ENCODE results near the gene CABLES2.
A peak's percentile ranks its signal among the peaks of the same experiment; 100 is the strongest.

The CABLES2 gene

GRCh38 chr20:62367633-62368391, 39.3 kb downstream of the CABLES2 start:
- Histone ChIP-seq H3K4me1 (ENCODE audit: control insufficient read depth, insufficient read depth, low read length) (peaks cover 13% of the 10 kb centered on the region), H3K9me3 (ENCODE audit: control insufficient read depth, insufficient read depth, low read length) (no peaks in the 10 kb centered on the region), H3K9ac (ENCODE audit: low read depth, low read length) (peak overlapping the region; percentile 81), H3K36me3 (ENCODE audit: control insufficient read depth, insufficient read depth, low read length) (peaks cover 8% of the 10 kb centered on the region), H3K4me3 (ENCODE audit: low read depth, low read length) (peak overlapping the region; percentile 58), H3K27me3 (ENCODE audit: control insufficient read depth, insufficient read depth, low read length) (no peaks in the 10 kb centered on the region)

GRCh38 chr20:62367136-62367632, 39.9 kb downstream of the CABLES2 start, which contains the start of gene LAMA5:
Gene LAMA5, minus strand, starts transcription at chr20:62367312. Its CDS starts 67 bp downstream, at chr20:62367245.
- peaks cover 16% of the 10 kb centered on the region for H3K4me1 ChIP-seq (ENCODE audit: control insufficient read depth, insufficient read depth, low read length)
- H3K36me3 ChIP-seq (ENCODE audit: control insufficient read depth, insufficient read depth, low read length): peaks cover 13% of the 10 kb centered on the region
- peak within 1 kb of the TSS; percentile 73 for H3K4me3 ChIP-seq (ENCODE audit: low read depth, low read length)
- H3K9ac ChIP-seq (ENCODE audit: low read depth, low read length): peak within 1 kb of the TSS; percentile 81
- H3K27me3 ChIP-seq (ENCODE audit: control insufficient read depth, insufficient read depth, low read length): no peaks in the 10 kb centered on the region
- no peaks in the 10 kb centered on the region for H3K9me3 ChIP-seq (ENCODE audit: control insufficient read depth, insufficient read depth, low read length)

GRCh38 chr20:62366370-62367135, 40.5 kb downstream of the CABLES2 start:
- Histone ChIP-seq H3K9me3 (ENCODE audit: control insufficient read depth, insufficient read depth, low read length) (no peaks in the 10 kb centered on the region), H3K4me1 (ENCODE audit: control insufficient read depth, insufficient read depth, low read length) (peaks cover 20% of the 10 kb centered on the region), H3K9ac (ENCODE audit: low read depth, low read length) (peak overlapping the region; percentile 47), H3K36me3 (ENCODE audit: control insufficient read depth, insufficient read depth, low read length) (peaks cover 16% of the 10 kb centered on the region), H3K4me3 (ENCODE audit: low read depth, low read length) (peak overlapping the region; percentile 73), H3K27me3 (ENCODE audit: control insufficient read depth, insufficient read depth, low read length) (no peaks in the 10 kb centered on the region)

- Histone ChIP-seq H3K4me1 (ENCODE audit: control insufficient read depth, insufficient read depth, low read length) (peaks cover 20% of the 10 kb centered on the region), H3K9me3 (ENCODE audit: control insufficient read depth, insufficient read depth, low read length) (no peaks in the 10 kb centered on the region), H3K9ac (ENCODE audit: low read depth, low read length) (peak overlapping the region; percentile 47), H3K36me3 (ENCODE audit: control insufficient read depth, insufficient read depth, low read length) (peaks cover 16% of the 10 kb centered on the region), H3K27me3 (ENCODE audit: control insufficient read depth, insufficient read depth, low read length) (no peaks in the 10 kb centered on the region), H3K4me3 (ENCODE audit: low read depth, low read length) (peak overlapping the region; percentile 73)
Observed at GRCh38 chr20:62365814-62366369, 41.2 kb downstream of the CABLES2 start.

GRCh38 chr20:62364911-62365736, 42.0 kb downstream of the CABLES2 start:
- peak overlapping the region; percentile 26 for H3K4me3 ChIP-seq (ENCODE audit: low read depth, low read length)
- H3K36me3 ChIP-seq (ENCODE audit: control insufficient read depth, insufficient read depth, low read length): peaks cover 16% of the 10 kb centered on the region
- no peaks in the 10 kb centered on the region for H3K27me3 ChIP-seq (ENCODE audit: control insufficient read depth, insufficient read depth, low read length)
- H3K4me1 ChIP-seq (ENCODE audit: control insufficient read depth, insufficient read depth, low read length): peaks cover 18% of the 10 kb centered on the region
- no peaks in the 10 kb centered on the region for H3K9me3 ChIP-seq (ENCODE audit: control insufficient read depth, insufficient read depth, low read length)
- H3K9ac ChIP-seq (ENCODE audit: low read depth, low read length): peak overlapping the region; percentile 47

- H3K4me1 ChIP-seq (ENCODE audit: control insufficient read depth, insufficient read depth, low read length): peaks cover 11% of the 10 kb centered on the region
- H3K4me3 ChIP-seq (ENCODE audit: low read depth, low read length): no peak overlapping the region
- no peaks in the 10 kb centered on the region for H3K9me3 ChIP-seq (ENCODE audit: control insufficient read depth, insufficient read depth, low read length)
- H3K9ac ChIP-seq (ENCODE audit: low read depth, low read length): no peak overlapping the region
- H3K27me3 ChIP-seq (ENCODE audit: control insufficient read depth, insufficient read depth, low read length): no peaks in the 10 kb centered on the region
- peaks cover 16% of the 10 kb centered on the region for H3K36me3 ChIP-seq (ENCODE audit: control insufficient read depth, insufficient read depth, low read length)
Observed at GRCh38 chr20:62363920-62364851, 42.9 kb downstream of the CABLES2 start.

- H3K36me3 ChIP-seq (ENCODE audit: control insufficient read depth, insufficient read depth, low read length): peaks cover 20% of the 10 kb centered on the region
- peak overlapping the region; percentile 76 for H3K9ac ChIP-seq (ENCODE audit: low read depth, low read length)
- H3K4me3 ChIP-seq (ENCODE audit: low read depth, low read length): no peak overlapping the region
- no peaks in the 10 kb centered on the region for H3K9me3 ChIP-seq (ENCODE audit: control insufficient read depth, insufficient read depth, low read length)
- peaks cover 11% of the 10 kb centered on the region for H3K4me1 ChIP-seq (ENCODE audit: control insufficient read depth, insufficient read depth, low read length)
- no peaks in the 10 kb centered on the region for H3K27me3 ChIP-seq (ENCODE audit: control insufficient read depth, insufficient read depth, low read length)
Observed at GRCh38 chr20:62362991-62363919, 43.8 kb downstream of the CABLES2 start.

- no peak overlapping the region for H3K4me3 ChIP-seq (ENCODE audit: low read depth, low read length)
- H3K27me3 ChIP-seq (ENCODE audit: control insufficient read depth, insufficient read depth, low read length): no peaks in the 10 kb centered on the region
- H3K9me3 ChIP-seq (ENCODE audit: control insufficient read depth, insufficient read depth, low read length): no peaks in the 10 kb centered on the region
- peaks cover 11% of the 10 kb centered on the region for H3K4me1 ChIP-seq (ENCODE audit: control insufficient read depth, insufficient read depth, low read length)
- H3K36me3 ChIP-seq (ENCODE audit: control insufficient read depth, insufficient read depth, low read length): peaks cover 20% of the 10 kb centered on the region
- peak overlapping the region; percentile 76 for H3K9ac ChIP-seq (ENCODE audit: low read depth, low read length)
Observed at GRCh38 chr20:62362590-62362940, 44.5 kb downstream of the CABLES2 start.

GRCh38 chr20:62361799-62362589, 45.1 kb downstream of the CABLES2 start:
- Histone ChIP-seq H3K9me3 (ENCODE audit: control insufficient read depth, insufficient read depth, low read length) (no peaks in the 10 kb centered on the region), H3K4me1 (ENCODE audit: control insufficient read depth, insufficient read depth, low read length) (peaks cover 11% of the 10 kb centered on the region), H3K36me3 (ENCODE audit: control insufficient read depth, insufficient read depth, low read length) (peaks cover 20% of the 10 kb centered on the region), H3K4me3 (ENCODE audit: low read depth, low read length) (peak overlapping the region; percentile 22), H3K9ac (ENCODE audit: low read depth, low read length) (peak overlapping the region; percentile 76), H3K27me3 (ENCODE audit: control insufficient read depth, insufficient read depth, low read length) (no peaks in the 10 kb centered on the region)
